Measurements from ENCODE around the gene PARD6A.

The PARD6A gene

GRCh38 chr16:67697422-67698185 lies 36.8 kb downstream of the PARD6A start:
- DNase-seq, result no peak

- DNase-seq, result no peak
These were observed 38.5 kb downstream of the PARD6A start for GRCh38 chr16:67699265-67699664.

GRCh38 chr16:67701420-67701819 lies 40.7 kb downstream of the PARD6A start:
- no peak for DNase-seq

GRCh38 chr16:67702130-67702529 lies 41.4 kb downstream of the PARD6A start:
- DNase-seq, result no peak

DNA sequence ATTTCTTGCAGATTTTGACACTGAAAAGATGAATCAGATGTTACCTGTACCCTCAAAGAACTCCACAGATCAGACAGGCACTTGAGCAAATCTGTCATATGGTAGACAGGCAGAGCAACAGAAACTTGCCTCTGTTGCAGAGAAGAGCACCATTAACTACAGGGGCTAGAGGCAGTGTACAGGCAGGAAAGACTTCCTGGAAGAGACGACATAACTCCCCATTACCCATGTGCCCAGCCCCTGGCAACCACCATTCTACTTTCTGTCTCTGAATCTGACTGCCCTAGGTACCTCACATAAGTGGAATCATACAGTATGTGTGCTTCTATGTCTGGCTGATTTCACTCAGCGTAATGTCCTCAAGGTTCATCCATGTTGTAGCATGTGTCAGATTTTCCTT lies 42.9 kb downstream of the PARD6A start:
- no peak for DNase-seq

DNA sequence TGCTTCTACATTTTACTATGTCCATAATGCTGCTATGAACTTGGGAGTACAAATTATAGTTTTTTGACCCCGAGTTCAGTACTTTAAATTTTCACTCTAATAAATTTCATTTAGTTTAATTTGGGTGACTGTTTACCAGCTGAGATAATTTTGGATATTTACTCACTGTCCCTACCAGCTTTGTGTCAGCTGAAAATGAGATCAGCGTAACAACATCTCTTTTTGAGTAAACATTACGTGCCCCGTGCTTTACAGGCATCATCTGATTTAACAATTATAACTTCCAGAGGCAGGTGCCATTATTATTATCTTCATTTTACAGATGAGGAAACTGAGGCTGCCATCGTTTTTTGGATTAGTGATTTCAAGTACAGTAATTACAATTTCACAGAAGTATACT lies 43.4 kb downstream of the PARD6A start:
- no peak for DNase-seq

- no peak for DNase-seq
These were observed 46.5 kb downstream of the PARD6A start for GRCh38 chr16:67707210-67707609.

GRCh38 chr16:67707790-67708189 lies 47.0 kb downstream of the PARD6A start:
- no peak for DNase-seq

GRCh38 chr16:67708368-67708771 lies 47.6 kb downstream of the PARD6A start:
- DNase-seq, result no peak

- DNase-seq, result no peak
These were observed 48.3 kb downstream of the PARD6A start for GRCh38 chr16:67709050-67709449.

DNA sequence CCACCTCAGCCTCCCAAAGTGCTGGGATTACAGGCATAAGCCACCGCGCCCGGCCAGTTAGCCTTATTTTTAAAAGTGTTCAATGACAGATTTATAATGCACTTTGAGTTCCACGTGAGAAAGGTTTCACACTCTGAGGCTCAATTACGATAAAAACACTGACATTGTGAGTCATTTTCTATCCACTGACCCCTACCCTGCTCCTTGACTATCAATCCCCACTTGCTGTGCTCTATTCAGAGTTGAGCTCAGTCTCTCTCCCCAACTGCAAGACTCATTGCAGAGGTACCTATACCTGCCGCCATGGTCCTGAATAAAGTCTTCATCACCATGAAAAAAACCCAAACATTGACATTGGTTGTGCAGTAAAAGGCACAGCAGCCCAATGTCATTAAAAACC lies 49.8 kb downstream of the PARD6A start:
- DNase-seq, result no peak

All from activated CD4-positive, CD25-positive, alpha-beta regulatory T cell (primary cell).